Measurements from ENCODE around the gene TNS3. TPM values are rescaled to one million over a fixed set of nuclear protein-coding genes. Genes with fewer than 3 reads are reported as not detected.

Gene TNS3
- total and polyA plus RNA-seq, 10 of the 15 experiments (the other 5 are each of a cell fraction or from before 2014, with no cell fraction given) = 0.27 to 2.7 (median 0.79) TPM

DNA sequence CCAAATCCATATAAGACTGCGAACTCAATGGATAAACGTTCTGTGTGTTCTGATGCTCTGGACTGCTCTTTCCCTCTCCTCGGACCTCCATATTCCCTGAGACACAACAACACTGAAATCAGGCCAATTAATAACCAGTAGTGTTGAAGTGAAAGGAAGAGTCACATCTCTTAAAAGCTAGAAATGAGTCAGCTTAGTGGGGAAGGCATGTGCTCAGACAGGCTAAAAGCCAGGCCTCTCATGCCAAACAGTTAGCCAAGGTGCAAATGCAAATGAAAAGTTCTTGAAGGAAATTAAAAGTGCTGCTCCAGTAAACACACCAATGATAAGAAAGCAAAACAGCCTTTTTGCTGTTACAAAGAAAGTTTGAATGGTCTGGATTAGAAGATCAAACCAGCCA, 29.3 kb downstream of the TNS3 start (continued):
- TF ChIP-seq, protein P1, sequence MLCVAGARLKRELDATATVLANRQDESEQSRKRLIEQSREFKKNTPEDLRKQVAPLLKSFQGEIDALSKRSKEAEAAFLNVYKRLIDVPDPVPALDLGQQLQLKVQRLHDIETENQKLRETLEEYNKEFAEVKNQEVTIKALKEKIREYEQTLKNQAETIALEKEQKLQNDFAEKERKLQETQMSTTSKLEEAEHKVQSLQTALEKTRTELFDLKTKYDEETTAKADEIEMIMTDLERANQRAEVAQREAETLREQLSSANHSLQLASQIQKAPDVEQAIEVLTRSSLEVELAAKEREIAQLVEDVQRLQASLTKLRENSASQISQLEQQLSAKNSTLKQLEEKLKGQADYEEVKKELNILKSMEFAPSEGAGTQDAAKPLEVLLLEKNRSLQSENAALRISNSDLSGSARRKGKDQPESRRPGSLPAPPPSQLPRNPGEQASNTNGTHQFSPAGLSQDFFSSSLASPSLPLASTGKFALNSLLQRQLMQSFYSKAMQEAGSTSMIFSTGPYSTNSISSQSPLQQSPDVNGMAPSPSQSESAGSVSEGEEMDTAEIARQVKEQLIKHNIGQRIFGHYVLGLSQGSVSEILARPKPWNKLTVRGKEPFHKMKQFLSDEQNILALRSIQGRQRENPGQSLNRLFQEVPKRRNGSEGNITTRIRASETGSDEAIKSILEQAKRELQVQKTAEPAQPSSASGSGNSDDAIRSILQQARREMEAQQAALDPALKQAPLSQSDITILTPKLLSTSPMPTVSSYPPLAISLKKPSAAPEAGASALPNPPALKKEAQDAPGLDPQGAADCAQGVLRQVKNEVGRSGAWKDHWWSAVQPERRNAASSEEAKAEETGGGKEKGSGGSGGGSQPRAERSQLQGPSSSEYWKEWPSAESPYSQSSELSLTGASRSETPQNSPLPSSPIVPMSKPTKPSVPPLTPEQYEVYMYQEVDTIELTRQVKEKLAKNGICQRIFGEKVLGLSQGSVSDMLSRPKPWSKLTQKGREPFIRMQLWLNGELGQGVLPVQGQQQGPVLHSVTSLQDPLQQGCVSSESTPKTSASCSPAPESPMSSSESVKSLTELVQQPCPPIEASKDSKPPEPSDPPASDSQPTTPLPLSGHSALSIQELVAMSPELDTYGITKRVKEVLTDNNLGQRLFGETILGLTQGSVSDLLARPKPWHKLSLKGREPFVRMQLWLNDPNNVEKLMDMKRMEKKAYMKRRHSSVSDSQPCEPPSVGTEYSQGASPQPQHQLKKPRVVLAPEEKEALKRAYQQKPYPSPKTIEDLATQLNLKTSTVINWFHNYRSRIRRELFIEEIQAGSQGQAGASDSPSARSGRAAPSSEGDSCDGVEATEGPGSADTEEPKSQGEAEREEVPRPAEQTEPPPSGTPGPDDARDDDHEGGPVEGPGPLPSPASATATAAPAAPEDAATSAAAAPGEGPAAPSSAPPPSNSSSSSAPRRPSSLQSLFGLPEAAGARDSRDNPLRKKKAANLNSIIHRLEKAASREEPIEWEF (IDR thresholded peaks at IDR 0.05; ENCODE audit: insufficient replicate concordance, low read depth, low read length) = no peak
- TF ChIP-seq, protein P2, sequence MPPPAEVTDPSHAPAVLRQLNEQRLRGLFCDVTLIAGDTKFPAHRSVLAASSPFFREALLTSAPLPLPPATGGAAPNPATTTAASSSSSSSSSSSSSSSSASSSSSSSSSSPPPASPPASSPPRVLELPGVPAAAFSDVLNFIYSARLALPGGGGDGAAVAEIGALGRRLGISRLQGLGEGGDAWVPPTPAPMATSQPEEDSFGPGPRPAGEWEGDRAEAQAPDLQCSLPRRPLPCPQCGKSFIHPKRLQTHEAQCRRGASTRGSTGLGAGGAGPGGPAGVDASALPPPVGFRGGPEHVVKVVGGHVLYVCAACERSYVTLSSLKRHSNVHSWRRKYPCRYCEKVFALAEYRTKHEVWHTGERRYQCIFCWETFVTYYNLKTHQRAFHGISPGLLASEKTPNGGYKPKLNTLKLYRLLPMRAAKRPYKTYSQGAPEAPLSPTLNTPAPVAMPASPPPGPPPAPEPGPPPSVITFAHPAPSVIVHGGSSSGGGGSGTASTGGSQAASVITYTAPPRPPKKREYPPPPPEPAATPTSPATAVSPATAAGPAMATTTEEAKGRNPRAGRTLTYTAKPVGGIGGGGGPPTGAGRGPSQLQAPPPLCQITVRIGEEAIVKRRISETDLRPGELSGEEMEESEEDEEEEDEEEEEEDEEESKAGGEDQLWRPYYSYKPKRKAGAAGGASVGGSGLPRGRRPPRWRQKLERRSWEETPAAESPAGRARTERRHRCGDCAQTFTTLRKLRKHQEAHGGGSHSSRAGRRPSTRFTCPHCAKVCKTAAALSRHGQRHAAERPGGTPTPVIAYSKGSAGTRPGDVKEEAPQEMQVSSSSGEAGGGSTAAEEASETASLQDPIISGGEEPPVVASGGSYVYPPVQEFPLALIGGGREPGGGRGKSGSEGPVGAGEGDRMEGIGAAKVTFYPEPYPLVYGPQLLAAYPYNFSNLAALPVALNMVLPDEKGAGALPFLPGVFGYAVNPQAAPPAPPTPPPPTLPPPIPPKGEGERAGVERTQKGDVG (CRISPR knock-in tag; IDR thresholded peaks at IDR 0.05) = no peak
- TF ChIP-seq SPI1 (IDR thresholded peaks at IDR 0.05; ENCODE audit: borderline replicate concordance, insufficient read depth, low read depth, low read length) (peak; percentile 3; the same call in 1 of the 2 replicates), CBX5 (IDR thresholded peaks at IDR 0.05; ENCODE audit: low read depth) (peak; percentile 80; the same call in 1 of the 2 replicates), CBFB (IDR thresholded peaks at IDR 0.05; ENCODE audit: low read depth) (no peak), ZNF274 (IDR thresholded peaks at IDR 0.05; ENCODE audit: insufficient read depth, insufficient read length) (no peak), RELA (IDR thresholded peaks at IDR 0.05; ENCODE audit: borderline replicate concordance, partially characterized antibody) (no peak), KDM1A (IDR thresholded peaks at IDR 0.05; ENCODE audit: borderline replicate concordance) (no peak), MEF2B (IDR thresholded peaks at IDR 0.05; ENCODE audit: partially characterized antibody, poor library complexity, severe bottlenecking) (no peak), JUNB (IDR thresholded peaks at IDR 0.05) (peak; percentile 77), IRF4 (IDR thresholded peaks at IDR 0.05; ENCODE audit: low read depth, low read length) (peak; percentile 85), ZSCAN29 (IDR thresholded peaks at IDR 0.05) (no peak)
- TF ChIP-seq, protein P3, sequence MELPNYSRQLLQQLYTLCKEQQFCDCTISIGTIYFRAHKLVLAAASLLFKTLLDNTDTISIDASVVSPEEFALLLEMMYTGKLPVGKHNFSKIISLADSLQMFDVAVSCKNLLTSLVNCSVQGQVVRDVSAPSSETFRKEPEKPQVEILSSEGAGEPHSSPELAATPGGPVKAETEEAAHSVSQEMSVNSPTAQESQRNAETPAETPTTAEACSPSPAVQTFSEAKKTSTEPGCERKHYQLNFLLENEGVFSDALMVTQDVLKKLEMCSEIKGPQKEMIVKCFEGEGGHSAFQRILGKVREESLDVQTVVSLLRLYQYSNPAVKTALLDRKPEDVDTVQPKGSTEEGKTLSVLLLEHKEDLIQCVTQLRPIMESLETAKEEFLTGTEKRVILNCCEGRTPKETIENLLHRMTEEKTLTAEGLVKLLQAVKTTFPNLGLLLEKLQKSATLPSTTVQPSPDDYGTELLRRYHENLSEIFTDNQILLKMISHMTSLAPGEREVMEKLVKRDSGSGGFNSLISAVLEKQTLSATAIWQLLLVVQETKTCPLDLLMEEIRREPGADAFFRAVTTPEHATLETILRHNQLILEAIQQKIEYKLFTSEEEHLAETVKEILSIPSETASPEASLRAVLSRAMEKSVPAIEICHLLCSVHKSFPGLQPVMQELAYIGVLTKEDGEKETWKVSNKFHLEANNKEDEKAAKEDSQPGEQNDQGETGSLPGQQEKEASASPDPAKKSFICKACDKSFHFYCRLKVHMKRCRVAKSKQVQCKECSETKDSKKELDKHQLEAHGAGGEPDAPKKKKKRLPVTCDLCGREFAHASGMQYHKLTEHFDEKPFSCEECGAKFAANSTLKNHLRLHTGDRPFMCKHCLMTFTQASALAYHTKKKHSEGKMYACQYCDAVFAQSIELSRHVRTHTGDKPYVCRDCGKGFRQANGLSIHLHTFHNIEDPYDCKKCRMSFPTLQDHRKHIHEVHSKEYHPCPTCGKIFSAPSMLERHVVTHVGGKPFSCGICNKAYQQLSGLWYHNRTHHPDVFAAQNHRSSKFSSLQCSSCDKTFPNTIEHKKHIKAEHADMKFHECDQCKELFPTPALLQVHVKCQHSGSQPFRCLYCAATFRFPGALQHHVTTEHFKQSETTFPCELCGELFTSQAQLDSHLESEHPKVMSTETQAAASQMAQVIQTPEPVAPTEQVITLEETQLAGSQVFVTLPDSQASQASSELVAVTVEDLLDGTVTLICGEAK (IDR thresholded peaks at IDR 0.05; ENCODE audit: borderline replicate concordance) = no peak
- TF ChIP-seq, protein P4, sequence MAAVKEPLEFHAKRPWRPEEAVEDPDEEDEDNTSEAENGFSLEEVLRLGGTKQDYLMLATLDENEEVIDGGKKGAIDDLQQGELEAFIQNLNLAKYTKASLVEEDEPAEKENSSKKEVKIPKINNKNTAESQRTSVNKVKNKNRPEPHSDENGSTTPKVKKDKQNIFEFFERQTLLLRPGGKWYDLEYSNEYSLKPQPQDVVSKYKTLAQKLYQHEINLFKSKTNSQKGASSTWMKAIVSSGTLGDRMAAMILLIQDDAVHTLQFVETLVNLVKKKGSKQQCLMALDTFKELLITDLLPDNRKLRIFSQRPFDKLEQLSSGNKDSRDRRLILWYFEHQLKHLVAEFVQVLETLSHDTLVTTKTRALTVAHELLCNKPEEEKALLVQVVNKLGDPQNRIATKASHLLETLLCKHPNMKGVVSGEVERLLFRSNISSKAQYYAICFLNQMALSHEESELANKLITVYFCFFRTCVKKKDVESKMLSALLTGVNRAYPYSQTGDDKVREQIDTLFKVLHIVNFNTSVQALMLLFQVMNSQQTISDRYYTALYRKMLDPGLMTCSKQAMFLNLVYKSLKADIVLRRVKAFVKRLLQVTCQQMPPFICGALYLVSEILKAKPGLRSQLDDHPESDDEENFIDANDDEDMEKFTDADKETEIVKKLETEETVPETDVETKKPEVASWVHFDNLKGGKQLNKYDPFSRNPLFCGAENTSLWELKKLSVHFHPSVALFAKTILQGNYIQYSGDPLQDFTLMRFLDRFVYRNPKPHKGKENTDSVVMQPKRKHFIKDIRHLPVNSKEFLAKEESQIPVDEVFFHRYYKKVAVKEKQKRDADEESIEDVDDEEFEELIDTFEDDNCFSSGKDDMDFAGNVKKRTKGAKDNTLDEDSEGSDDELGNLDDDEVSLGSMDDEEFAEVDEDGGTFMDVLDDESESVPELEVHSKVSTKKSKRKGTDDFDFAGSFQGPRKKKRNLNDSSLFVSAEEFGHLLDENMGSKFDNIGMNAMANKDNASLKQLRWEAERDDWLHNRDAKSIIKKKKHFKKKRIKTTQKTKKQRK (IDR thresholded peaks at IDR 0.05; ENCODE audit: low read depth, low read length) = no peak

All from GM12878 (cell line).